PC-9 (cell line): ENCODE measurements around the gene SLC25A29. TPM values are rescaled to one million over a fixed set of nuclear protein-coding genes. Genes with fewer than 3 reads are reported as not detected.
"Not testable (repeated sequence)": the region's sequence is repeated elsewhere in the genome, so short reads cannot be mapped to it uniquely, and the experiment has no call there.

ENCODE experiments used
- BruUV-seq: library from RNA; stranded (reverse); fragments of 400-500 nt; replicated peaks from 2 replicates; lab custom pipeline; 2021; lab: Mats Ljungman, UMichigan
- CTCF ChIA-PET: fragments of 300-600 bp; sonication (Branson Sonifier 250); formaldehyde crosslinking; loops from one replicate; lab custom pipeline; 2022; ENCODE audit warnings: antibody characterized with exemption; lab: Charles Lee
- POLR2A ChIA-PET: fragments of 300-600 bp; sonication (Branson Sonifier 250); formaldehyde crosslinking; loops from one replicate; lab custom pipeline; 2022; ENCODE audit warnings: antibody characterized with exemption; ENCODE audit not compliant: unreplicated experiment; lab: Charles Lee
- DNase-seq, 2 experiments: peaks; one replicate each; pipeline versions ENCODE4 v3.0.0 to v3.0.0-alpha.2; 2015 to 2022; ENCODE audit warnings: mixed read lengths in 1 of 2
- H2AFZ ChIP-seq: fragments of 200-600 bp; sonication (generic); 2 replicates; pipeline ENCODE4 v1.8.1; 2017; ENCODE audit warnings: antibody characterized with exemption
- H3F3A ChIP-seq: fragments of 200-600 bp; sonication (generic); 2 replicates; pipeline ENCODE4 v1.8.1; 2017; ENCODE audit warnings: antibody characterized with exemption, mild to moderate bottlenecking, low read depth; ENCODE audit not compliant: insufficient read depth
- H3K27ac ChIP-seq: fragments of 200-600 bp; sonication (generic); 2 replicates; pipeline ENCODE4 v1.6.1; 2016; ENCODE audit warnings: mixed run types
- H3K27me3 ChIP-seq: fragments of 200-600 bp; sonication (generic); 2 replicates; pipeline ENCODE4 v1.6.1; 2016; ENCODE audit warnings: low read depth, mixed run types; ENCODE audit not compliant: insufficient read depth
- H3K36me3 ChIP-seq: fragments of 200-600 bp; sonication (generic); 2 replicates; pipeline ENCODE4 v1.6.1; 2016; ENCODE audit warnings: low read depth, mixed run types
- H3K4me1 ChIP-seq: fragments of 200-600 bp; sonication (generic); replicated peaks from 2 replicates; pipeline ENCODE4 v1.6.1; 2016; ENCODE audit warnings: mixed run types; ENCODE audit not compliant: insufficient read depth
- H3K4me2 ChIP-seq: fragments of 200-600 bp; sonication (generic); 2 replicates; pipeline ENCODE4 v1.6.1; 2017; ENCODE audit warnings: mixed run types
- H3K4me3 ChIP-seq: fragments of 200-600 bp; sonication (generic); 2 replicates; pipeline ENCODE4 v1.6.1; 2016; ENCODE audit warnings: mixed run types
- H3K79me2 ChIP-seq: fragments of 200-600 bp; sonication (generic); 2 replicates; pipeline ENCODE4 v1.6.1; 2017; ENCODE audit warnings: low read depth, mixed run types
- H3K9me2 ChIP-seq: fragments of 200-600 bp; sonication (generic); 2 replicates; pipeline ENCODE4 v1.8.1; 2017; ENCODE audit warnings: mild to moderate bottlenecking; ENCODE audit not compliant: insufficient read depth
- H3K9me3 ChIP-seq: fragments of 200-600 bp; sonication (generic); 2 replicates; pipeline ENCODE4 v1.8.1; 2016; ENCODE audit warnings: low read depth; ENCODE audit not compliant: insufficient read depth
- H4K20me1 ChIP-seq: fragments of 200-600 bp; sonication (generic); 2 replicates; pipeline ENCODE4 v1.8.1; 2017; ENCODE audit not compliant: insufficient read depth
- EZH2 ChIP-seq: fragments of 200-600 bp; sonication (generic); IDR thresholded peaks from 2 replicates; pipeline ENCODE4 v1.8.0; 2017; ENCODE audit warnings: antibody characterized with exemption, low read depth
- intact Hi-C: fragments of 100-400 bp; cut with micrococcal nuclease; formaldehyde crosslinking; loops from one replicate; pipeline ENCODE4 v1.10.0; 2022; ENCODE audit not compliant: unreplicated experiment
- total RNA-seq: library from RNA; stranded (reverse); gene quantifications from 2 replicates; pipeline ENCODE4 v1.2.3, GENCODE V29; 2021
- TF ChIP-seq, protein P1 (sequence below): fragments of 200-600 bp; sonication (generic); conservative IDR thresholded peaks from 2 replicates; pipeline ENCODE4 v1.6.1; 2017; ENCODE audit warnings: mixed run types, antibody characterized with exemption, mild to moderate bottlenecking, moderate library complexity

Gene SLC25A29
- total RNA-seq, 1 experiment from 2014 or later, result 6.9 TPM

DNA sequence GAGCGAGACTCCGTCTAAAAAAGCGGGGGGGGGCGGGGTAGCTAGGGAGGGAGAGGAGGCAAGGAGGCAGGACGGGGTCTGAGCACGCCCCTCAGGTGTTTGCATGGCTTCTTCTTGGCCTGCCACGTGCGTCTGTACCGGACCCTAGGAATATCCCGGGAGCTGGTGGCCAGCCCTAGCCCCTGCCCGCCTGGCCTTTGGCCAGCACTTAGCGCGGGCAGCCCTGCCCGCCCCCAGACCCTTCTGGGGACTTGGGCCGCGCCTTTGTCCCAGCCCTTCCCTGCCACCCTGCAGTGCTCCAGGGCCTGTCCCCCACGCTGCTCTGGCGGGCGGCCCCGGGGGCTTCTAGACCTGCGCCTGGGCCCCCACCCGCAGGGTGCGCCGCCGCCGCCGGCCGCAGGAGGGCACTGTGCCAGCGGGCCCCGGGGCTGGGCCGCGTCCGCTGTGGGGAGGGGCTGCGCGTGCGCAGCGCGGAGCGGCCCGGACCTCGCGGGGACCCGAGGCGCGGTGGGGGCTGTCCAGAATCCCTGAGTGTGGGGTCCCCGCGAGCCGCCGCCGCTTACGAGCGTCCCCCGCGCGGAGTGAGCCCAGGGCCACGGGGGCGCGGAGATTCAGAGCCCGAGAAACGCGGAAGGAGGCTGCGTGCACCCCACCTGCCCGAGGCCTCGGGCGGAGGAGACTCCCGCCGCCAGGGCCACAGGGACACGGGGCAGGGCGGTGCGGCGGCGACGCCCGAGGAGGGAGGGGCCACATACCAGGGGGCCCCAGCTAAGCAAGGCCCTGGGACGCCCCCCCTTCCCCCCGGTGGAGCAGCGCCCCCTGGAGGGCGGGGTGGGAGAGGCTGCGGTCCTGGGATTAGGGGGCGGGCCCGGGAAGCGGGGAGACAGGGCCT is 21.0 kb downstream of the SLC25A29 start:
- intact Hi-C loops, result loop anchor here (5.0 kb wide), 1 partner anchor 92 kb away; the partner anchor contains the start of gene WDR25
- H3F3A ChIP-seq, result peaks cover 3% of the 10 kb centered on the region; the same call in 1 of the 2 replicates
- peaks cover 3% of the 10 kb centered on the region; the same call in 1 of the 2 replicates for H3K79me2 ChIP-seq
- no peaks in the 10 kb centered on the region for H3K27me3 ChIP-seq
- H3K4me2 ChIP-seq, result peak overlapping the region; percentile 76
- CTCF ChIA-PET, result interaction anchor here (0.8 kb wide), 1 partner anchor 92 kb away, joined by 3 read pairs; no protein-coding TSS in a partner anchor
- POLR2A ChIA-PET, result no interaction called here
- no peaks in the 10 kb centered on the region for H3K4me1 ChIP-seq
- H3K36me3 ChIP-seq, result no peaks in the 10 kb centered on the region
- H3K27ac ChIP-seq, result no peak overlapping the region
- BruUV-seq, result no TSS peak
- peaks cover 10% of the 10 kb centered on the region; the same call in 1 of the 2 replicates for H4K20me1 ChIP-seq
- no peaks in the 10 kb centered on the region for H3K9me3 ChIP-seq
- H2AFZ ChIP-seq, result peak overlapping the region; percentile 77; the same call in 1 of the 2 replicates
- DNase-seq, result peak in 1 of 2 experiments; percentile 51
- TF ChIP-seq, protein P1, sequence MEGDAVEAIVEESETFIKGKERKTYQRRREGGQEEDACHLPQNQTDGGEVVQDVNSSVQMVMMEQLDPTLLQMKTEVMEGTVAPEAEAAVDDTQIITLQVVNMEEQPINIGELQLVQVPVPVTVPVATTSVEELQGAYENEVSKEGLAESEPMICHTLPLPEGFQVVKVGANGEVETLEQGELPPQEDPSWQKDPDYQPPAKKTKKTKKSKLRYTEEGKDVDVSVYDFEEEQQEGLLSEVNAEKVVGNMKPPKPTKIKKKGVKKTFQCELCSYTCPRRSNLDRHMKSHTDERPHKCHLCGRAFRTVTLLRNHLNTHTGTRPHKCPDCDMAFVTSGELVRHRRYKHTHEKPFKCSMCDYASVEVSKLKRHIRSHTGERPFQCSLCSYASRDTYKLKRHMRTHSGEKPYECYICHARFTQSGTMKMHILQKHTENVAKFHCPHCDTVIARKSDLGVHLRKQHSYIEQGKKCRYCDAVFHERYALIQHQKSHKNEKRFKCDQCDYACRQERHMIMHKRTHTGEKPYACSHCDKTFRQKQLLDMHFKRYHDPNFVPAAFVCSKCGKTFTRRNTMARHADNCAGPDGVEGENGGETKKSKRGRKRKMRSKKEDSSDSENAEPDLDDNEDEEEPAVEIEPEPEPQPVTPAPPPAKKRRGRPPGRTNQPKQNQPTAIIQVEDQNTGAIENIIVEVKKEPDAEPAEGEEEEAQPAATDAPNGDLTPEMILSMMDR, result peak; percentile 82
- TF ChIP-seq EZH2, result no peak
- H3K4me3 ChIP-seq, result peak overlapping the region; percentile 63; the same call in 1 of the 2 replicates
- no peaks in the 10 kb centered on the region for H3K9me2 ChIP-seq

DNA sequence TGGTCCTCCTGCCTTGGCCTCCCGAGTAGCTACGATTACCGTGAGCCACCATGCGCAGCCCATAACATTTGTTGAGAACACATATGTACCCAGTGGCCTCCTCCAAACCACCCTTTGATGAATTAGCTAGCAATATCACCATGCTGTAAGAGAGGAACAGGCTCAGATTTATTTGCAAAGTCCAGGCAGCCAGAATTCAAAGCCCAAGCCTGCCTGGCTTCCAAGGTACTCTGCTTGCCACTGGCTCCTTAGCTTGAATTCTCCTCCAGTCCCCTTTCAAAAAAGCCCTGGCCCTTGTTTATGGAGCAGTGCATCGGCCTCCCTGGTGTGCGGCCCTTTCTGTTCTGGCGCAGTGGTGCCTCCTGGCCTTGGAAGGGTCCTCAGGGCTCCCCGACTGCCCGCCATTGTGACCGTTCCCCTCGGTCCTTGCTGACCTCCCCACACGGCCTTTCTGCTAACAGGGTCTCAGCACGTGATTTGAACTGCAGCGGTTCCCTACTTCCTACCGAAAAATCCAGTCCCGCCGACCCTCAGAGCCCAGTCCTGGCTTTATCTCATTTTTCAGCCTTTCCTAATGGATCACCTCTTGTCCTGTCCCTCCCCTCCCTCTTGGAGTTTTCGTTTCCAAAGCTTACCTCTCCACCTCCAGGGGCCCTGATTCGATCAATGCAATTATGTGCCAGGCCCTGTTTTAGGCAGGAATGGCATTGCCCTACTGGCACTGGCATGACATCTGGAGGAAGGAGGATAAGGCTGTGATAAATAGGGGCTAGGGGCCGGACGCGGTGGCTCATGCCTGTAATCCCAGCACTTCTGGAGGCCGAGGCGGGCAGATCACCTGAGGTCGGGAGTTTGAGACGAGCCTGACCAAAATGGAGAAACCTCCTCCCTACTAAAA is 22.0 kb downstream of the SLC25A29 start:
- ChIA-PET CTCF (interaction anchor here (0.8 kb wide), 1 partner anchor 94 kb away, joined by 3 read pairs; no protein-coding TSS in a partner anchor), POLR2A (no interaction called here)
- H2AFZ ChIP-seq, result no peak overlapping the region
- TF ChIP-seq, protein P1, result no peak
- H3K4me3 ChIP-seq, result no peak overlapping the region
- H3K27me3 ChIP-seq, result no peaks in the 10 kb centered on the region
- BruUV-seq, result no TSS peak
- H3F3A ChIP-seq, result peaks cover 3% of the 10 kb centered on the region; the same call in 1 of the 2 replicates
- no peak overlapping the region for H3K27ac ChIP-seq
- intact Hi-C loops, result no loop called here
- no peaks in the 10 kb centered on the region for H3K36me3 ChIP-seq
- peaks cover 21% of the 10 kb centered on the region; the same call in 1 of the 2 replicates for H4K20me1 ChIP-seq
- no peaks in the 10 kb centered on the region for H3K4me1 ChIP-seq
- peaks cover 11% of the 10 kb centered on the region; the same call in 1 of the 2 replicates for H3K79me2 ChIP-seq
- no peaks in the 10 kb centered on the region for H3K9me2 ChIP-seq
- no peak for DNase-seq
- H3K4me2 ChIP-seq, result no peak overlapping the region; the same call in 1 of the 2 replicates
- no peaks in the 10 kb centered on the region for H3K9me3 ChIP-seq

DNA sequence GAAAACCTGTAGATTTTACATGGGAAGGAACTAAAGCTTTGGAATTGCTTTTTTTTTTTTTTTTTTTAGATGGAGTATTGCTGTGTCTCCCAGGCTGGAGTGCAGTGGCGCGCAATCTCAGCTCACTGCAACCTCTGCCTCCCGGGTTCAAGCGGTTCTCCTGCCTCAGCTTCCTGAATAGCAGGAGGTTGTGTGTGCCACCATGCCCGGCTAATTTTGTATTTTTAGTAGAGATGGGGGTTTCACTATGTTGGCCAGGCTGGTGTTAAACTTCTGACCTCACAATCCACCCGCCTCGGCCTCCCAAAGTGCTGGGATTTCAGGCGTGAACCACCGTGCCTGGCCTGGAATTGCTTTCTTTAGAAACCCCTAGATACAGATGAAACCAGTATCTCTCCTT is 22.8 kb downstream of the SLC25A29 start:
- peaks cover 19% of the 10 kb centered on the region; the same call in 1 of the 2 replicates for H3K79me2 ChIP-seq
- BruUV-seq, H3K9me2 ChIP-seq, H3K9me3 ChIP-seq, H3K27me3 ChIP-seq, H3K4me2 ChIP-seq, H3K4me3 ChIP-seq, DNase-seq, POLR2A ChIA-PET, H3F3A ChIP-seq, H3K4me1 ChIP-seq, CTCF ChIA-PET, H3K36me3 ChIP-seq, H2AFZ ChIP-seq, intact Hi-C loops: not testable (repeated sequence)
- peaks cover 29% of the 10 kb centered on the region for H4K20me1 ChIP-seq
- peak overlapping the region; percentile 23; the same call in 1 of the 2 replicates for H3K27ac ChIP-seq
